T-helper 2 cell treated with Interferon-gamma antibody and Interleukin-4, amounts not matched to agents 5 μg/mL and 100 μg/mL, for 36 hours (primary cell): Measurements from ENCODE around the gene VPS13D.

ENCODE experiments used
- DNase-seq: peaks from one replicate; pipeline ENCODE4 v3.0.0; 2021; ENCODE audit warnings: low spot score
- H3K27ac Mint-ChIP-seq: one replicate; pipeline ENCODE4 v1.8.0; 2021; ENCODE audit warnings: mild to moderate bottlenecking, mixed read lengths
- H3K27me3 Mint-ChIP-seq: one replicate; pipeline ENCODE4 v1.8.0; 2021; ENCODE audit warnings: low read depth, mixed read lengths
- H3K36me3 Mint-ChIP-seq: one replicate; pipeline ENCODE4 v1.8.0; 2021; ENCODE audit warnings: low read depth, mixed read lengths
- H3K4me1 Mint-ChIP-seq: one replicate; pipeline ENCODE4 v1.8.0; 2021; ENCODE audit warnings: low read depth, mixed read lengths
- H3K4me3 Mint-ChIP-seq: one replicate; pipeline ENCODE4 v1.8.0; 2022; ENCODE audit warnings: mild to moderate bottlenecking, moderate library complexity, mixed read lengths
- H3K9me3 Mint-ChIP-seq: one replicate; pipeline ENCODE4 v1.8.0; 2021; ENCODE audit warnings: mixed read lengths

Gene VPS13D

DNA sequence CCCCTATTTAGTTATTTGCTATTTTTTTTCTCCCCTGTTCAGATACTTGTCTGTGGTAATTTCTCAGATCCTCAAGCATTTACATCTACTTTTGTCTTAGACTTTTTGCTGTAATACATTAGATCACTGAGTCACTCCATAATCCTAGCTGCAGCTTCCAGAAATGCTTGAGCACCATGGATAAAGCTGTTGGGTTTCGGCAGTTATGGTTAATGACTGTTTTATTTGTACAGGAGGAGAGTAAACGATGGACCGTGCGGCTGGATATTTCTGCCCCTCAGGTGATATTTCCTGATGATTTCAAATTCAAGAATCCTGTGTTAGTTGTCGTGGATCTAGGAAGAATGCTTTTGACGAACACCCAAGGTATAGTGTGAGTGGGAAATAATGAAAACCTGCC is 42.9 kb downstream of the VPS13D start:
- Mint-ChIP-seq H3K27ac (no peak overlapping the region), H3K36me3 (peaks cover 53% of the 10 kb centered on the region), H3K4me3 (no peak overlapping the region), H3K4me1 (peaks cover 1% of the 10 kb centered on the region), H3K27me3 (no peaks in the 10 kb centered on the region), H3K9me3 (no peaks in the 10 kb centered on the region)
- no peak for DNase-seq

DNA sequence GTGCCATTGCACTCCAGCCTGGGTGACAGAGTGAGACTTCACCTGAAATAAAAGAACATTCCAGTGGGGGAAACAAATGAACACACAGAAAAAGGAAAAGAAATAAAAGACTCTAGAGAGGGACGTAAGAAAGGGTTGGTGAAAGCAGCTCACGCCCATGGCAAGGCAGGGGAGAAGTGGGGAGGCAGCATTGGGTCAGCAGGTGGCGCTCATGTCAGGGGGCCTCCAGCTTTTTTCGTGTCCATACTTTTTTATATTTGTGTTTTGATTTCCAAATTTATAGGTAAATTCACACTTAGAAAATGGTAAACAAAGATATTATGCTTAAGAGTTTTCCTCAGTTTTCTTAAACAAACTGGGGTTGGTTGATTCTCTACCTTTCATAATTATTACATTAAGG is 45.5 kb downstream of the VPS13D start:
- peaks cover 47% of the 10 kb centered on the region for H3K36me3 Mint-ChIP-seq
- no peak for DNase-seq
- H3K27ac Mint-ChIP-seq = no peak overlapping the region
- H3K27me3 Mint-ChIP-seq = no peaks in the 10 kb centered on the region
- peaks cover 1% of the 10 kb centered on the region for H3K4me1 Mint-ChIP-seq
- no peak overlapping the region for H3K4me3 Mint-ChIP-seq
- H3K9me3 Mint-ChIP-seq = no peaks in the 10 kb centered on the region

DNA sequence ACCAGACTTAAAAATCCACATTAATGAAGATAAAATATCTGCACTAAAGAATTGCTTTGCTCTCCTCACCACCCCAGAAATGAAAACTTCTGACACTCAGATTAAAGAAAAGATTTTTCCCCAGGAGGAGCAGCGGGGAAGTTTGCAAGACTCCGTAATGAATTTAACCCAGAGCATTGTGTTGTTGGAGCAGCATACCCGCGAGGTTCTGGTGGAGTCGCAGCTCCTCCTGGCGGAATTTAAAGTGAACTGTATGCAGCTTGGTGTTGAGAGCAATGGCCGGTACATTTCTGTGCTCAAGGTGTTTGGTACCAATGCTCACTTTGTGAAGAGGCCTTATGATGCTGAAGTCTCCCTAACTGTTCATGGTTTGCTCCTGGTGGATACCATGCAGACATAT is 46.4 kb downstream of the VPS13D start:
- H3K4me3 Mint-ChIP-seq = no peak overlapping the region
- H3K9me3 Mint-ChIP-seq = no peaks in the 10 kb centered on the region
- no peak overlapping the region for H3K27ac Mint-ChIP-seq
- no peak for DNase-seq
- peaks cover 1% of the 10 kb centered on the region for H3K4me1 Mint-ChIP-seq
- peaks cover 40% of the 10 kb centered on the region for H3K36me3 Mint-ChIP-seq
- no peaks in the 10 kb centered on the region for H3K27me3 Mint-ChIP-seq

DNA sequence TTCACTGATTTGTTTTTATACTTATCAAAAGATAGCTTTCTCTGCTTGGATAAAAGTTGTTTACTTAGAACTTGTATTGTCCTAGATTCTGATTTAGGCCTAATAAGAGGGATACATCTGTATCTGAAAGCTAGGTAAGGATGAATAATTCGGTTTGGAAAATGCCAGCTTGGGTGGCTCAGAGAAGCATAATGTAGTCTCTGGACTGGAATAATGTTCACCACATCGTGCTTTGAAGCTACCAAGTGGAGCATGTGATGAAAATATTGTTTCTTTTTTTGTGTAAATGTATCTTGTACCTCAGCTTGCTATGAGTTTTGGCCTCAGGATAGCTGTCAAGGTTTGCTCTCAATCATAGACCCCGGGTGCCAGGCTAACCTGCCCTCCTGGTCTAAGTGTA is 49.2 kb downstream of the VPS13D start:
- DNase-seq = no peak
- peaks cover 1% of the 10 kb centered on the region for H3K4me1 Mint-ChIP-seq
- H3K27ac Mint-ChIP-seq = no peak overlapping the region
- H3K27me3 Mint-ChIP-seq = no peaks in the 10 kb centered on the region
- no peak overlapping the region for H3K4me3 Mint-ChIP-seq
- no peaks in the 10 kb centered on the region for H3K9me3 Mint-ChIP-seq
- peaks cover 38% of the 10 kb centered on the region for H3K36me3 Mint-ChIP-seq

DNA sequence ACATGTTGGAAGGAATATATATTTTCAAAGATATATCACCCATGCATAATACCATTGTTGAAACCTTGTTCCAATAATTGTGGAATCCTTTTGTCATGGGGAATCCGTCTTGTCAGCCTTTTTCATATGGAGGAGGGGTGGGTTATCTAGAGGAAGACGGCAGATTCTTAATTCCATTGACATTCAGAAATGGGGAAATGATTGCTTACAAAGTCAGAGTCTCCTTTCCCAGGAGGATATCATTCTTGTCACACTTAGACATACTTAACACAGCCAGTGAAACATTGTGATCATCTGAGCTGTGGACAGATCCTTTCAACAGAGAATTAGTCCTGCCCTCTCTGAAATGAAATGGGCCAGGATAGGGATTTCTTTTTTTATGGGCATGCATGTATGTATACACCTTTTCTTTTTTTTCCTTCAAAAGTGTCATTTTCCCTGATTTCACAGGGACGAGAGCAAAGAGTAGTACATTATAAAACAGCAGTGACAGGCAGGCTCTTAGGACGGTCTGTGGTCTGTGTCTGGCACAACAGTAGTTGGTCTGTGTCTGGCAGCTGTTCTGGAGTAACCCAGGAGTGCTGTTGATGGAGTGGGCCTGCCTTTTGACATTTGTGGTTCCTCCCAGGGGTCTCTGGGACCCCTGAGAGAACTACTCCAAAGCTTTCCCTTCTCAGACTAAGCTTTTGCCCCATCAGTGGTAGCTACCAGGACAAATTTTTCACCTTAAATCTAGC is 50.1 kb downstream of the VPS13D start:
- H3K36me3 Mint-ChIP-seq = peaks cover 40% of the 10 kb centered on the region

DNA sequence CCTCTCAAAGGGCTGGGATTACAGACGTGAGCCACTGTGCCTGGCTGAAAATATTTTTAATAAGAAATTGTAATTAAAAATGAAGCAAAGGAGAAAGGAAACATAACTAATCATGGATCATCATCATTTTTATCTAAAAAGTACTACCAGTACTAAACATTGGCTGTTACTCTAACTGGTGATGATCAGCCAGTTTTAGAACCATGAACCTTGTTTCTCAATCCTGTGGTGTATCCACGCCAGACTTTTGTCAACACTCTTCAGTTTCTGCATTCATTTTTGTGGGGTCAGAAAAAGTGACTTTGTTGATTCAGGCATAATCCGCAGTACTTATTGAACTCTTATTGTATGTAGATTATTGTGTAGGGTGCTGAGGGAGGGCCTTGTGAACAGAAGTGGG is 52.3 kb downstream of the VPS13D start:
- H3K36me3 Mint-ChIP-seq = peaks cover 30% of the 10 kb centered on the region
- DNase-seq = no peak
- H3K27me3 Mint-ChIP-seq = no peaks in the 10 kb centered on the region
- H3K4me1 Mint-ChIP-seq = peaks cover 2% of the 10 kb centered on the region
- no peak overlapping the region for H3K27ac Mint-ChIP-seq
- H3K4me3 Mint-ChIP-seq = no peak overlapping the region
- H3K9me3 Mint-ChIP-seq = no peaks in the 10 kb centered on the region

More for the DNA sequence above, 50.1 kb downstream of the VPS13D start:
- H3K27me3 Mint-ChIP-seq = no peaks in the 10 kb centered on the region
- no peak overlapping the region for H3K27ac Mint-ChIP-seq
- no peak overlapping the region for H3K4me3 Mint-ChIP-seq
- H3K9me3 Mint-ChIP-seq = no peaks in the 10 kb centered on the region
- no peak for DNase-seq
- peaks cover 1% of the 10 kb centered on the region for H3K4me1 Mint-ChIP-seq

DNA sequence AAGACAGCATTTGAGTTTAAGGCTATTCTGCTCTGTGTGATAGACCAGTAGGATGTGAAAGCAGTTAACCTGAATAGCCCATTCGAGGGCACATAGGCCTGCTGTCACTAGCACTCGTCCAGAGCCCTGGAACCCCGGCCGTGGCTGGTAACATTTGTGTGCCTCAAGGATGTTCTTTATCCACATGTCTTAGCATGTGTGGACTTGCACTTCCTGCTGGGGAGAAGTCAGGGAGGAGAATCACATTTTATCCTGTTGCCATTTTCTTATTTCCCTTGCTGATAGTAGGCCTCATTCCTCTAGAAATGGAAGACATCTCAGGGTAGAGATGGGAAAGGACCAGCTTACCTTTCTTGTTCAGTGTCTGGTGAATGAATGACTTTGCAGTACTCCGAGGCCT is 54.7 kb downstream of the VPS13D start:
- H3K4me1 Mint-ChIP-seq = peaks cover 5% of the 10 kb centered on the region
- DNase-seq = no peak
- no peaks in the 10 kb centered on the region for H3K9me3 Mint-ChIP-seq
- H3K27ac Mint-ChIP-seq = no peak overlapping the region
- no peaks in the 10 kb centered on the region for H3K27me3 Mint-ChIP-seq
- H3K36me3 Mint-ChIP-seq = peaks cover 26% of the 10 kb centered on the region
- H3K4me3 Mint-ChIP-seq = no peak overlapping the region

DNA sequence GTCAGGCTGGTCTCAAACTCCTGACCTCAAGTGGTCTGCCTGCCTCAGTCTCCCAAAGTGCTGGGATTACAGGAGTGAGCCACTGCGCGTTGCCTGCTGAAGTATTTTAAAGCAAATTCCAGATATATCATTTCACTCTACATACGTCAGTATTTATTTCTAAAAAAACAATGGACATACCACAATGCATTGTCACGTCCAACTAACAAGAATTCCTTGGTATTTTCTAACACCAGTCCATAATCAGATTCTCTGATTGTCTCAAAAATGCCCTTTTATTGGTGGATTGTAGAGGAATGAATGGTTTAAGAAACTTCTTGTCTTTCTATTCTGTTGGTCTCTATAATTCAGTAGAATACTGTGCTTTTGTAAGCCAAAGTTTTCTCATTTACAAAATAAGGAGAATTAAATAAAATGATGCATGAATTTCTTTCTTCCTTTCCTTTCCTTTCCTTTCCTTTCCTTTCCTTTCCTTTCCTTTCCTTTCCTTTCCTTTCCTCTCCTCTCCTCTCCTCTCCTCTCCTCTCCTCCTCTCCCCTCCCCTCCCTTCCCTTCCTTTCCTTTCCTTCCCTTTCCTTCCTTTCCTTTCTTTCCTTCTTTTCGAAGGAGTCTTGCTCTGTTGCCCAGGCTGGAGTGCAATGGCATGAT is 55.8 kb downstream of the VPS13D start:
- no peak overlapping the region for H3K4me3 Mint-ChIP-seq
- H3K36me3 Mint-ChIP-seq = peaks cover 26% of the 10 kb centered on the region
- H3K9me3 Mint-ChIP-seq = no peaks in the 10 kb centered on the region
- peaks cover 5% of the 10 kb centered on the region for H3K4me1 Mint-ChIP-seq
- H3K27me3 Mint-ChIP-seq = no peaks in the 10 kb centered on the region
- DNase-seq = no peak
- no peak overlapping the region for H3K27ac Mint-ChIP-seq

DNA sequence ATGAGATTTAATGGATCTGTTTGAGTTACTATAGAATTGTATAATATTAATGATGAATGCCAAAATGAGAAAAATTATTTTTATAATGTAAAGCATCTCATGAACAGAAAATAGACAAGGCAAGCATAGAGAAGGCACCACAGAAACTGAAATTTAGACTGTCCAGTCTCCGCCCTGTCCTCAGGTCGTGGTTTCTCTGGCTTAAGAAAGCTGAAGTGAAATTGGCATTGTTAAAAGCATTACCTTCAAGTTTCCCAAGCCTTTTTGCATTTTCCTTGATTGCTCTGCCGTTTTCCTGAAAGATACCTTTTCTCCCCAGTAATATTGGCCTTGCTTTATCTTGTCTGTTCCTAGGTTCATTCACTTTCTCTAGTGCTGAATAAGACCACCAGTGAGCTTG is 58.0 kb downstream of the VPS13D start:
- H3K27me3 Mint-ChIP-seq = no peaks in the 10 kb centered on the region
- no peaks in the 10 kb centered on the region for H3K9me3 Mint-ChIP-seq
- no peak overlapping the region for H3K27ac Mint-ChIP-seq
- H3K36me3 Mint-ChIP-seq = peaks cover 27% of the 10 kb centered on the region
- no peak overlapping the region for H3K4me3 Mint-ChIP-seq
- peaks cover 5% of the 10 kb centered on the region for H3K4me1 Mint-ChIP-seq
- DNase-seq = no peak

DNA sequence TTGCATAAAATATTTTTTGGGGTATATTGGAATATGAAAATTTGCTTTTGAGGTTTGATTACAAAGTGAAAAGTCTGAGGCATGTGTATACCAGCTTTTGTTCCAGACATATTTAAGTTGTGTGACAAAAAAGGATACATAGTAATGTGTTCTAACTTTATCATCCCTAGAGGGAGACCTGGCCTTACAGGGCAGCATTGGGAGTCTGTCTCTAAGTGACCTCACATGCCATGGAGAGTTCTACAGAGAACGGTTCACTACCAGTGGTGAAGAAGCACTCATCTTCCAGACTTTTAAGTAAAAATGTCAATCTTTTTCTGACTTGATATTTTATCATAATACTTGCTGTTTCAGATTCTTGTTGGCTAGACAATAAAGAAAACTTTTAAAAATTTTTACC is 61.0 kb downstream of the VPS13D start:
- no peak for DNase-seq
- no peaks in the 10 kb centered on the region for H3K27me3 Mint-ChIP-seq
- no peak overlapping the region for H3K27ac Mint-ChIP-seq
- H3K4me3 Mint-ChIP-seq = no peak overlapping the region
- H3K9me3 Mint-ChIP-seq = no peaks in the 10 kb centered on the region
- H3K36me3 Mint-ChIP-seq = peaks cover 34% of the 10 kb centered on the region
- peaks cover 15% of the 10 kb centered on the region for H3K4me1 Mint-ChIP-seq

DNA sequence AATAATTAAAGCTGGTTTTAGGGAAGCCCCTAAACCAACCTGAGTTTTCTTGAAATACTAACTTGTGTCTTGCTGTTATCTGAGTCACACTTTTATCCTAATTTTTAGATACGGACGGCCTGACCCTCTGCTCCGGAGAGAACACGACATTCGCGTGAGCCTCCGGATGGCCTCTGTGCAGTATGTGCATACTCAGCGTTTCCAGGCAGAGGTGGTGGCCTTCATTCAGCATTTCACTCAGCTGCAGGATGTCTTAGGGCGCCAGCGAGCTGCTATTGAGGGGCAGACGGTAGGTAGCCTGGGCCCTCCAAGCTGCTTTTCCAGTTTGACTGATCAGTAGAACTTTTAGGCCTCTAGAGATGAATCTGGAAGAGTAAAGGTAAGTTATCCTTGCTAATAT is 63.6 kb downstream of the VPS13D start:
- Mint-ChIP-seq H3K4me3 (no peak overlapping the region), H3K9me3 (no peaks in the 10 kb centered on the region), H3K27me3 (no peaks in the 10 kb centered on the region)

DNA sequence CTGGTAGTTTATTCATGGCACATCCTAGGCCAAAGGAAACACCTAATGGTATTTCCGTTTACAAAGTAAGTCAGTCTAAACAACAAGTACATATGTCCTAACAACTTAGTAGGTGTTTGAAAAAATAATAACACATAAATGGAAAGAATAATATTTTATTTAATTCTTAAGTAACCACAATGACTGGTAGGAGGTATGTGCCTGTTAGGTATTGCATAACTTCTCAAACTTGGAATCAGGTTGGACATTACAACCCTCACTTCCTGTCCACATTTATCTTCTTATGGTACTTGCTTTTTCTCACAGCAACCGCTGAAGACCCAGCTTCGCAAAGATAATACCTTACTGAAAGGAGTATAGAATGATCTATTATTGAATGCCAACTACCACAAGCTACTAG is 64.2 kb downstream of the VPS13D start:
- H3K27ac Mint-ChIP-seq = no peak overlapping the region
- peaks cover 29% of the 10 kb centered on the region for H3K4me1 Mint-ChIP-seq
- H3K4me3 Mint-ChIP-seq = no peak overlapping the region
- H3K27me3 Mint-ChIP-seq = no peaks in the 10 kb centered on the region
- no peaks in the 10 kb centered on the region for H3K9me3 Mint-ChIP-seq
- DNase-seq = no peak
- peaks cover 41% of the 10 kb centered on the region for H3K36me3 Mint-ChIP-seq

More for the DNA sequence above, 63.6 kb downstream of the VPS13D start:
- peaks cover 25% of the 10 kb centered on the region for H3K4me1 Mint-ChIP-seq
- no peak overlapping the region for H3K27ac Mint-ChIP-seq
- H3K36me3 Mint-ChIP-seq = peaks cover 34% of the 10 kb centered on the region
- no peak for DNase-seq

DNA sequence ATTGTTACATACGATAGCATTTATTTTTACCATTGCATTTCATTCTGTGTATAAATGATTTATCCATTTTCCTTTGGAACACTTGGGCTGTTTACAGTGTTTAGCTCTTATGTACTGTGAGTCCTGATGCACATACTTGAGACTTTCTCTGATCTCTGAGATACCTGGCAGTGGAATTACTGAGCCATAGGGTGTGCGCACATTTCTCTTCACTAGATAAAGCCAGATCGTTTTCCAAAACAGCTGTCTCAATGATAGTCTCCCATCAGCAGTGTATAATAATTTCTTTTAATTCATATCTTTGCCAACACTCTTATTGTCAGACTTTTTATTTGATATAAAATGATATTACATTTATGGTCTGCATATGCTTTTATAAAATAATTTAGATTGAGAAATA is 66.2 kb downstream of the VPS13D start:
- H3K4me1 Mint-ChIP-seq = peaks cover 30% of the 10 kb centered on the region
- DNase-seq = no peak
- peak overlapping the region; percentile 33 for H3K4me3 Mint-ChIP-seq
- no peaks in the 10 kb centered on the region for H3K9me3 Mint-ChIP-seq
- peak overlapping the region; percentile 71 for H3K27ac Mint-ChIP-seq
- no peaks in the 10 kb centered on the region for H3K27me3 Mint-ChIP-seq
- H3K36me3 Mint-ChIP-seq = peaks cover 49% of the 10 kb centered on the region

DNA sequence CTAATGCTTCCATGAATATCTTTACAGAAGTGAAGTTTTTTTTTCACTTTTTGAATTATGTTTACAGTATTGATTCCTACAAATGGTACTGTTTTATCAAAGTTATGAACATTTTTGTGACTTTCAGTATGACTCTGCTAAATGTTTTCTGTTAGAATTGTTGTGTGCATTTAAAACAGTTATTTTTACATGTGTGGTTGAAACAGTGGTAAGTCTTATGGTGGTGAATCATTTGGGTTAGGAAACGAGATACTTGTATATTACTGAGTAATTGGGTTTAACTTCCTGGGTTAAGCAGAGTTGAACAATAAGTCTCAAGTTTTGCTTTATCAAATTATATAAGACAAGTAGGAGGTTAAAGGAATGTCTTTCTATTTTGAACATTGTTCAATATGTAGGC is 66.8 kb downstream of the VPS13D start:
- Mint-ChIP-seq H3K9me3 (no peaks in the 10 kb centered on the region), H3K36me3 (peaks cover 48% of the 10 kb centered on the region), H3K4me3 (peak overlapping the region; percentile 61), H3K4me1 (peaks cover 34% of the 10 kb centered on the region), H3K27ac (peak overlapping the region; percentile 57), H3K27me3 (no peaks in the 10 kb centered on the region)
- no peak for DNase-seq

DNA sequence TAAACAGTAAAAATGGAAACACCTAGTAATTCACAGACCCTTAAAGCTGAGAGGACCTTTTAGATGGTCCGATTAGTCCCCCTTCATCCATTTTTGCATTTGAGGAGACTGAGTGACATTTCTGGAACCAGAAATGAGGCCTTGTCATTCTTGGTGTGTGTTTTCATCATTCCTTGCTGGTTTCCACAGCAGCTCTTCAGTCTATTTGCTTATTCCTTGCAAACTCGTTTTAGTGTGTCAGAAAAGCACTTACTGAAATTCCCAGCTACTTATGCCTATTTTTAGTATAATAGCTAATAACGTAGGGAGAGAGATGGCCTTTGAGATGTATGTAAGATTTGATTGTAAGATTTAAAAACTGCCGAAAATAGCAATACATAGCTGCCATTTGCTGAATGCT is 70.9 kb downstream of the VPS13D start:
- H3K27me3 Mint-ChIP-seq = no peaks in the 10 kb centered on the region
- DNase-seq = no peak
- peaks cover 56% of the 10 kb centered on the region for H3K36me3 Mint-ChIP-seq
- H3K4me1 Mint-ChIP-seq = peaks cover 33% of the 10 kb centered on the region
- H3K27ac Mint-ChIP-seq = no peak overlapping the region
- H3K9me3 Mint-ChIP-seq = no peaks in the 10 kb centered on the region
- H3K4me3 Mint-ChIP-seq = no peak overlapping the region
